M059J (cell line): ENCODE data around the gene SCUBE2. TPM values are rescaled to one million over a fixed set of nuclear protein-coding genes. Genes with fewer than 3 reads are reported as not detected.
"Not testable (repeated sequence)": the region's sequence is repeated elsewhere in the genome, so short reads cannot be mapped to it uniquely, and the experiment has no call there.

Experiments used
- DNase-seq: peaks from one replicate; pipeline ENCODE4 v3.0.0-alpha.2; 2012; ENCODE audit warnings: low read depth
- total RNA-seq: library from RNA; depleted of rRNA; stranded (reverse); fragments of >200 nt; shearing (Covaris generic); gene quantifications from 2 replicates; pipeline ENCODE4 v1.2.3, GENCODE V29; 2014

Gene SCUBE2
- total RNA-seq, 1 experiment from 2014 or later, result 0.37 TPM

DNA sequence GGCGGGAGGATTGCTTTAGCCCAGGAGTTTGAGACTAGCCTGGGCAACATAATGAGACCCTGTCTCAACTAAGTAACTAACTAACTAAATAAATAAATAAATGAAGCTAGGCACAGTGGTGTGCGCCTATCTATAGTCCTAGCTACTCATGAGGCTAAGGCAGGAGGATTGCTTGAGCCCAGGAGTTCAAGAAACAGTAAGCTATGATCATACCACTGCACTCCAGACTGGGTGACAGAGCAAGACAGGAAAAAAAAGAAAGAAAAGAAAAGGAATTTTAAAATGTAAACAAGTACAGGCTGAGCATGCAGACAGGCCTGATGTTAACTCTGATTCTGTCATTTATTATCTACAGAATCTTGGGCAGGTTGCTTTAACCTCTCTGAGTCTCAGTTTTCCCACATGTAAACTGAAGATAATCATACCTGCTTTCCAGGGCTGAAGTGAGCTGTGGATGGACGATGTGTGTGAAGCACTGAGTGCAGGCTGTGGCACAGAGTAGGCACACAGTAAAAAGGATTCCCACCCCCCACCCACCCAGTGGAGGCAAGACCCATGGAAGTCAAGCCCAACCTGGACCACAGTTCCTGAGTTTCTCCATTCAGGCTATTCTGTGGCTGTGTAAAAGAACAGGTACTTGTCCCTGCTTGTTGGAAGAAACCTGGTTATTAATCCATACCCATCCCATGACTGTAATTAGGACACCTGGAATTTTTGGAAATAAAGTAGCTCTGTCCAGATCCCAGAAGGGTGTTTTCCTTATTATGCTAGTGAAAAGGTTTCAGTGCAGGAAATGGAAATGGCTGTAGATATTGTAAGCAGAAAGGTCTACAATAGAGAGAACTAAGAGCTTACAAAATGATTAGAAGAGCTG is 18.7 kb upstream of the SCUBE2 start:
- DNase-seq, result no peak

DNA sequence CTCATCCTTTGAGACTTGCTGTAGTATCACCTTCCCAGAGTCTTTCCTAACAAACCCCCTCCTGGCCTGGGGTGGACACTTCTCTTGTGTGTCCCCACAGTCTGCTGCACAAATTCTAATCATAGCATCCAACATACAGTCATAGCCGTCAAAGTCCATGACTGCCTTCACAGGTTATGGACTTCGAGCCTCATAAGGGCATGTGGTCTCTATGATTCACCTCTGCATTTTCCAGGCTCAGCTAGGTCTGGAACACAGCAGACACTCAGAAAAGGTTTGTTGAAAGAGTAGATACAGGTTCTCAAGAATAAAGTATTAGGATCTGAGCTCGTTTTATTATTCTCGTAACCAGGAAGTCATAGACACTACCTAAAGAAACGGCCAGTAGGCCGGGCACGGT is 13.2 kb upstream of the SCUBE2 start:
- no peak for DNase-seq

DNA sequence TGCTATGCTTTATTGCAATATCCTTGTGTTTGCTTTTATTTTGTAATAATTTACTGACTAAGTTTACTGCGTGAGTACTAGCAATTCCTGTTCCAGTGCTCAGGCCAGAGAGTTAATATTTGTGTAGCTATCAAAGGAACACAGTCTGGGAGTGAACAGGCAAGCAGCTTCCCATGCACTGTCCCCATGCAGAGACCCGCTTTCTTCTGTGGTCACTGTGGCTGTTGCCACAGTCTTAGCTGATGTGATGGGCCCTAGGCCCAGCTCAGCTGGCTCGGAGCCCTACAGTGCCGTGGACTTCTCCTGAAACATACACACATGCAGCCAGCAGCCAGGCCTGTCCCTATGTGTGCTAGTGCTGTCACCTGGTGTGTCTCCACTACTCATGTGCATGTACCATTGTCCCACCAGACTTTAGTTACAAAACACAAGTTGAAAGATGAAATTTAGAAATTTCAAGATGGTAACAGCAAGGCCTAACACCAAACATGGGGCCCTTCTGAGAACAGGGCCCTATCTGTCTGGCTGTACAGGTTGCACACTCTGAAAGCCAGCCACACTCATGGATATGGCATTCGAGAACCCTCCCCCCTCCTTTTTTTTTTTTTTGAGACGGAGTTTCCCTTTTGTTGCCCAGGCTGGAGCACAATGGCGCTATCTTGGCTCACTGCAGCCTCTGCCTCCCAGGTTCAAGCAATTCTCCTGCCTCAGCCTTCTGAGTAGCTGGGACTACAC is 12.3 kb upstream of the SCUBE2 start:
- DNase-seq, result no peak

DNA sequence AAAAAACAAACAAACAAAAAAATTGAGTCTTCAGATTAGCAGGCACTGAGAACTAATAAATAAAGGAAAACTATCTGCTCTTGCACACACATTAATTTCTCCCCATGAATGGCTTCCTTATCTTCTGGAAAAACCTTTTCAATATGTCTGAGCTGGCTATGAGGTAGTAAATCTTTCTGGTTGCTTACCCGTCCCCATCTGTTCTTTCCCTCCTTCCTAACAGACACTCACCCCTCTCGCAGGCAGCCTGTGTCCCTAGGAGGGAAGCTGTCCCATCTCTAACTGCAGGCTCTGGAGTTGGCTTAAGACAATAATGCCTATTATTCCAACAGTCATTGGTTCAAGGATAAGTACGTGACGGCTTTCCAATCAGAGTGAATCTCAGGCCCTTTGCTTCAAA is 8.2 kb upstream of the SCUBE2 start:
- DNase-seq, result no peak

DNA sequence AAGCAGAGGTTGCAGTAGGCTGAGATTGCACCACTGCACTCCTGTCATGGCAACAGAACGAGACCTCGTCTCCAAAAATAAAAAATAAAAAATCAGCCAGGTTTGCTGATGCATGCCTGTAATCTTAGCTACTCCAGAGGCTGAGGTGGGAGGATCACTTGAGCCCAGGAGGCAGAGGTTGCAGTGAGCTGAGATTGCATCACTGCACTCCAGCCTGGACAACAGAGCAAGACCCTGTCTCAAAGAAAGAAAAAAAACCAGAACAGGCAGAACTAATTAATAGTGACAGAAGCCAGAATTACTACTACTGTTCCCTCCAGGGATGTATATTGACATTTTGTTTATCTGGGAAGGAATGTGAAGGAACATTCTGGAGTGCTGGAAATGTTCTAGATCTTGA is 7.1 kb upstream of the SCUBE2 start:
- not testable (repeated sequence) for DNase-seq

DNA sequence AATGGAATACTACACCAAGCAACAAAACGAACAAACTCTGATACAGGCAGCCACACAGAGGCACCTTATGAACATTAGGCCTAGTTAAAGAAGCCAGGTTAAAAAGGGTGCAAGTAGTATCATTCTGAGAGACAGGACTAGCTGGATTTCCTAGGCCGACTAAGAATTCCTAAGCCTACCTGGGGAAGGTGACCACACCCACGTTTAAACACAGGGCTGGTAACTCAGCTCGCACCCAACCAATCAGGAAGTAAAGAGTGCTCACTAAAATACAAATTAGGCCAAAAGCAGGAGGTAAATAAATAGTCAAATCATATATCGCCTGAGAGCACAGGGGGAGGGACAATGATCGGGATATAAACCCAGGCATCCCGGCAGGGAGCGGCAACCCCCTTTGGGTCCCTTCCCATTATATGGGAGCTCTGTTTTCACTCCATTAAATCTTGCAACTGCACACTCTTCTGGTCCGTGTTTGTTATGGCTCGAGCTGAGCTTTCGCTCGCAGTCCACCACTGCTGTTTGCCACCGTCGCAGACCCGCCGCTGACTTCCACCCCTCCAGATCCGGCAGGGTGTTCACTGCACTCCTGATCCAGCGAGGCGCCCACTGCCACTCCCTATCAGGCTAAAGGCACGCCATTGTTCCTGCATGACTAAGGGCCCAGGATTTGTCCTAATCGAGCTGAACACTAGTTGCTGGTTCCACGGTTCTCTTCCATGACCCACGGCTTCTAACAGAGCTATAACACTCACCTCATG is 6.0 kb upstream of the SCUBE2 start:
- not testable (repeated sequence) for DNase-seq

DNA sequence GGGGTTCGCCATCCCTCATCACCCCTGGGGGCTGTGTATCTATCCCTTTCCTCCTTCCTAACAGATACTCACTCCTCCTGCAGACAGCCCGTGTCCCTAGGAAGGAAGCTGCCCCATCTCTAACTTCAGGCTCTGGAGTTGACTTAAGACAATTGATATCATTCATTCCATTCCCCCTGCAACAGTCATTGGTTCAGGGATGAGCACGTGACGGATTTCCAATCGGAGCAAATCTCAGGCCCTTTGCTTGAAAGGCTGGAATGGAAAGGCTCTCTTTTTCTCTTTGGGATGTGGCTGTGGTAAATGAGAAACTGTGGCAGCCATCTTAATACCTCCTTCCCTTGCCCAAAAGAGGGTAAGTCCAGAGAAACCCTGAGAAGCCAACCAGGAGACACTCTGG is 5.0 kb upstream of the SCUBE2 start:
- DNase-seq, result no peak

DNA sequence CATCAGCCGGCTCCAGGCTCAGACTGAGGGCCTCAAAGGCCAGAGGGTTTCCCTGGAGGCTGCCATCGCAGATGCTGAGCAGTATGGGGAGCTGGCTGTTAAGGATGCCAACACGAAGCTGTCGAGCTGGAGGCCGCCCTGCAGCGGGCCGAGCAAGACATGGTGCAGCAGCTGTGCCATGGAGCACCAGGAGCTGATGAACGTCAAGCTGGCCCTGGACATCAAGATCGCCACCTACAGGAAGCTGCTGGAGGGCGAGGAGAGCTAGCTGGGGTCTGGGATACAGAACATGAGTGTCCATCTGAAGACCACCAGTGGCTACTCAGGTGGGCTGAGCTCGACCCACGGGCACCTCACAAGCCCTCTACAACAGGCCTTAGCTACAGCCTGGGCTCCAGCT is 4.0 kb upstream of the SCUBE2 start:
- DNase-seq, result no peak

DNA sequence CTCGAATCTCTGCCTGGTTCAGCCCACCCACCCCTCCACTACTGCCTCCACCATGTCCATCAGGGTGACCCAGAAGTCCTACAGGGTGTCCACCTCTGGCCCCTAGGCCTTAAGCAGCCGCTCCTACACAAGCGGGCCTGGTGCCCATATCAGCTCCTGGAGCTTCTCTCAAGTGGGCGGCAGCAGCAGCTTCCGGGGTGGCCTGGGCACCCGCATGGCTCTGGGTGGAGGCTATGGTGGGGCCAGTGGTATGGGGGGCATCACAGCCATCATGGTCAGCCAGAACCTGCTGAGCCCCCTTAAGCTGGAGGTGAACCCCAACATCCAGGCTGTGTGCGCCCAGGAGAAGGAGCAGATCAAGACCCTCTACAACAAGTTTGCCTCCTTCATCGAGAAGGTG is 3.0 kb upstream of the SCUBE2 start:
- DNase-seq, result no peak

DNA sequence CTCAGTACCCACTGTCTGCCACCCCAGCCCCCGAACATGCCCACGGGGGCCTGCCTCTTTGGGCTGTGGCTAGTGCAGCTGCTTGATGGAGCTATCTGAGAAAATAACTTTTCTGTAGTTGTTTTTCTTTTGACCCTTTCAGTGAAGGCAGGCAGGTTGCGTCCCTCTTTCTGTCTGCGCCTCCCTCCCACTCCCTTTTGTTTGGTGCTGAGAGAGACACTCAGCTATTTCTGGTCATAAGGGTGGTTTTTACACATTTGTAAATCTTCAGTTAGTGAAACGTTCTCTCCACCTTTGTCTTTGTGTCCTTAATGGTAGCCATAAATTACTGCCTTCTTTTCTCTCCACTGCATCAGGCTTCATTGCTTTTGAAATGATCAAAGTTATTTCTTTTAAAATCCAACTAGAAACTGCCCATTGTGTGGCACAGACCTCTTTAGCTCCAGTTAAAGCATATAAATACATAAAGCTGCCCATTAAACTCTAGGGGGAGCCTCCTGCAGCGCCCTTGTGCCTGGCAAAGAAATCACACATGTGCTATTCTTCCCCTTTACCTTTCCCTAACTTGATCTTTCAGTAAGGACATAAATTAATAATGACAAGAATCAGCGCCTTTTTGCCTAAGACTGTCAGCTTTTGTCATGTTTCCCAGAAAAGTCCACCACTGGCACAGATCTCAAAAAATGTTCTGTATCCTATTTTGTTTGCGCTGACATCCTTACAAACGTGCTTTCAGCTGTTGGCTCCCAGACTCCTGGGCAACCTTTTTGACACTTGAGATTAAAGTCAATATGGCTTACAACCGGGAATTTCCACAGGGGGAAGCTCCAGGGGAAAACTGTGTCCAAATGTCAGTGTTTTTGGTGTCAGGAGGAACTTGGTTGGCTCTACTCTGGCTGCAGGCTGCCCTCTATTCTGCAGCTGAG is 1.7 kb upstream of the SCUBE2 start:
- peak; percentile 25 for DNase-seq

DNA sequence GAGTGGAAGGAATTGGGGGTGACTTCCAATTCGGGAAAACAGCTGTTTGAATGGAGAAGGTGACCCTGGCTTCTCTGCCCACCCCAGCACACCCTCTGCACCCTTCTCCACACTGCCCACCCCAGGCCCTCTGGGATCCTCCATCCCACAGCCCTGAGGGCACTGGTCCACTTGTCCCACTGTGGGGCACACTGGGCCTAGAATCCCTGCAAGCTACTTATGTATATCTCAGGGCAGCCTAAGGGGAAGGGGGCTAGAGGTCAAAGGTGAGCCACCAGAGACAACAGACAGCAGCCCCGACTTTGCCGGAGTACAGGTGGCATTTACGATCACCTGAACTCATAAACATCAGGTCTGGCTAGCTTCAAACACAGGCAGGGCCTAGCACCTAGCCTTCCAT is 673 bp upstream of the SCUBE2 start:
- DNase-seq, result no peak

DNA sequence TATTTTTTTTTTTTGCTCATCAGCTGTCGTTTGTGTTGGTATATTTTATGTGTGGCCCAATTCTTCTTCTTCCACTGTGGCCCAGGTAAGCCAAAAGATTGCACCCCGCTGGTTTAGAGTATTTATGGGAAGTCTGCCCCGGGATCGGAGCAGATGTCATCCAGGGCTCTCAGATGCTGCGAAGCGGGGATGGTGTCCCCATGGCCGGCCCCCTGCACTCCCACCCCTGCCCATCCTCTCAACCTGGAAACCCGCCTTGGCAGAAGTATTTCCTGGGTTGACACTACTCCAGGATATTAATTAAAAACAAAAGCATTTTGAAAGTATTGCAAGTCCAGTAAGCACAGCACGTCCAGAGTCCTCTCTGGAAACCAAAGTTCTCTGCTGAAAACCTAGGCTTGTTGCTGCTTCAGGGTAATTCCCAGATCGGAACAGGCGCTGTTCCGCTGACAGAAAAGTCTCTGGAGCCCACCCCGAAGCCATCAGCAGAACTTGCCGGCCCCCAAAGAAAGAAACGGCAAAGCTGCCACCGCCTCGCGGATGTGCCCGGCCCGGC is 833 bp downstream of the SCUBE2 start:
- no peak for DNase-seq

DNA sequence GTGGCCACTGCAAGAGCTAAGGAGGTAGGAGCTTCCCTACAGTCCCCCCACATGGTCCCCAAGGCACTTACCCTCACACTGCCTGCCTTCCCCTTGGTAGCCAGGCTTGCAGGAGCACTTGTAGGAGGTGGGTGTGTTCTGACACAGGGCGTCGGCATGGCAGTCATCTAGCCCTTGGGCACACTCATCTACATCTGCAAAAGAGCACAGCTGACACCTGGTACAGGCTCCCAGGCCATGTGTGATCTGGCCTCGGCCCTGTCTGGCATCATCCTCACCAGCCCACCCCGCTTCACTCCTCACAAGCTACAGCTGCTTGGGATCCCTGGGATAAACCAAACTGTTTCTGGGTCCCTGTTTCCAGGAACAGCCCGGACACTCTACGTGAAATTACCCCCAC is 1.8 kb downstream of the SCUBE2 start:
- DNase-seq, result no peak

DNA sequence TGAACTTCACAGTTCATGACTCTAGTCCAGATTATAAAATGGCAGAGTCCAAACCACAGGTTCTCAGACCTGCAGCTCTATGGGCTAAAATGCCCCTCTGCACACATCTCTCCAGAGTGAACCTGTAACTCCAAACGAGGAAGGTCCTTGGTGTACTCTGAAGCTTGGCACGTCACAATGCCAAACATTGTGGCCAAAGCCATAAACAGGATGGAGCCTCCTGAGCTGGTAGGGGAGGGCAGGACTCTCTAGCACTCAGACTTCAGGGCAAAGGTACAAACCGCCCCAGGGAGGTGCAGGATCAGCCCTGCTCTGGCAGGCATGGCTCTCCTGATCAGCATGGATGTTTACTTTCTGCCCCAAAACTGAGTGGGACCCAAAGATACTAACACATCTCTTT is 2.3 kb downstream of the SCUBE2 start:
- DNase-seq, result no peak

DNA sequence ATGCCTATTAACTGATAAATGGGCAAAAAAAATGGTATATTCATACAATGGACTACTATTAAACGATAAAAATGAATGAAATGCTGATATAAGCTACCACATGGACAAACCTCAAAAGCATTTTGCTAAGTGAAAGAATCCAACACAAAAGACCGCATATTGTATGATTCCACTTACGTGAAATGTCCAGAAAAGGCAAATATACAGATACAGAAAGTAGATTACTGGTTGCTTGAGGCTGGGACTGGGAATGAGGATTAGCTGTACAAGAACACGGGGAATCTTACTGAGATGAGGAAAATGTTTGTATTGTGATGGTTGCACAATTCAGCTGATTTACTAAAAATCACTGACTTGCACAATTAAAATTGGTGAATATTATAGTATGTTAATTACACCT is 8.8 kb downstream of the SCUBE2 start:
- DNase-seq, result no peak

DNA sequence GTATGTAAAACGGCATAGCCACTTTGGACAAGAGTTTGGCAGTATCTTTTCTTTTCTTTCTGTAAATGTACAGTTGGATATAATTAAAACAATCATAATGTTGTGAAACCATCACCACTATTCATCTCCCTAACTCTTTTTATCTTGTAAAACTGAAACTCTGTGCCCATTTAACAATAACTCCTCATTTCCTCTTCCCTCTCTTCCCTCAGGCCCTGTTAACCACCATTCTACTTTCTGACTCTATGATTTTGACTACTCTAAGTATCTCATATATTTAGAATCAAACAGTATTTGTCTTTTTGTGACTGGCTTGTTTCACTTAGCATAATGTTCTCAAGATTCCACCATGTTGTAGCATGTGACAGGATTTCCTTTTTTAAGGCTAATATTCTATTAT is 10.2 kb downstream of the SCUBE2 start:
- no peak for DNase-seq

DNA sequence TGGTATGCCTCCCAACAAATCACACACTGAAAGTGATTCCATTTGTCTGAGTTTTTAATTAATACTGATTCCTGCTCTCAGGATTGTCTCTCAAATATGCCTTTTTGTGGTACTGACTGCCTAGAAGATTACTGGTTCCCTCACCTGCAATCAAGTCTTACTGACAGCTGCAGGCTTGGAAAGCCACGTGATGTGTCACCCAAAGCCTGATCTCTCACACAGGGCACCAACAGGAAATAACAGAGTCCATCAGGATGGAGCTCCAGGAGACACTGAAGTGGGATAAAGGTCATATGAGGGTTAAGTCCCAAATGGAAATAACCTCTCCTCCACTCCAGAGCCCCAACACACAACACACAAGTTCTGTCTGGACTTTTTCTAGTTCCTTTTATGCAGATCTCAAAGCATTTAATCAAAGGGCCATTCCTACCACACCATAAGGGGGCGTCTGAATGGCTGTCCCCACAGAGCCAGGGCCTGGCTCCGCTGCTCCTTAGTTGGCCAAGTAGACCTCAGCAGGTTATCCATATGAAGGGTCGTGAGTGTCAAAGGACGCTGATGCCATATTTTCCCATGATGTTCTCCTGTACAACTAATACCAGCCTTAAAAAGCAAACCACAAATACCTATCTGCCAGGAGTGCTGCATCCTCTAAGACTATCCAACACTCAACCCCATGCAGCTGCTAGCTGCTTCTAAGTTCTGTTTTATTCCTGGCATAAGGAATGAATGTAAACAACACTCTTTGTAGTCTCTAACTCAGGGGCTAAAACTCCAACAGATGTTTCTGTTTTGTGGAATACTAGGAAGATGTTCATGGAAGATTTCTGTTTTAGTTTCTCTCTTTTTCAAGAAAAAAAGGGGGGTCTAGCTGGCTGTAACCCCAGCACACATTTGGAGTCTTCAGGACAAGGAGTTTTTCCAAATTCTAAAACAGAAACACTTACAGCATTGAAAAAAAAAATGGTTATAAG is 13.0 kb downstream of the SCUBE2 start:
- no peak for DNase-seq

DNA sequence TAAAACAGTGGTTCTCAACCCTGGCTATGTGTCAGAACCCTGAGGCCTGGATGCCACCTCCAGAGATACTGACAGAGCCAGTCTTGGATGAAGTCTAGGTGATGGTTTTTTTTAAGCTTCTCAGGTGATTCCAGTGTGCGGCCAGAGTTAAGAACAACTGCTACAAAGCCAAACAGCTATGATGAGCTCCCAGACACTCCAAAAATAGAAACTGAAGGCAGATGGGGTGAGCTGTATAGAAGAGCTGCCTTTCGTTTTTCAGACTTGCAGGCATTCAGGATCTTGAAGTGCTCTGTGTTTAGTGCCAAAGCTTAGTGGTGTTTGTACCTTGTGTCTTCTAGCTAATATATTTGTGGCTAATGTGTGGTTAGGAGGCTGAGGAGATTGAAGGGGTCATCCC is 14.2 kb downstream of the SCUBE2 start:
- no peak for DNase-seq

DNA sequence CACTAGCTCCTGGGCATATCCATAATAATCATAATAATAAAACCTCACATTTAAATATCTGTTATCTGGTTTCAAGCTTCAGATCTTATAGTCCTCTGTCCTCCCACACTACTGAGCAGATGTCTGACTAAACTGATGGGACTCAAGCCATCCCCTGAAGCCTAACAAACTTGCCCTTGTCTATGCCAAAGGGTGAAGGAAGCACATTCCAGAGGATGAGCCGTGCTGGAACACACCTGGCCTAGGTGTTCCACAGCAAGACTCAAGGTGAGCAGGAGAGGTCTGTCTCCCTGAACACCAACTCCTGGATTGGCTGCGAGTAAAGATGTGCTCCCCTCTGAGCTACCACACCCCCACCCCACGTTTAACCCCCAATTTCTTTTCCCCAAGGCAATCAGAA is 14.7 kb downstream of the SCUBE2 start:
- no peak for DNase-seq

DNA sequence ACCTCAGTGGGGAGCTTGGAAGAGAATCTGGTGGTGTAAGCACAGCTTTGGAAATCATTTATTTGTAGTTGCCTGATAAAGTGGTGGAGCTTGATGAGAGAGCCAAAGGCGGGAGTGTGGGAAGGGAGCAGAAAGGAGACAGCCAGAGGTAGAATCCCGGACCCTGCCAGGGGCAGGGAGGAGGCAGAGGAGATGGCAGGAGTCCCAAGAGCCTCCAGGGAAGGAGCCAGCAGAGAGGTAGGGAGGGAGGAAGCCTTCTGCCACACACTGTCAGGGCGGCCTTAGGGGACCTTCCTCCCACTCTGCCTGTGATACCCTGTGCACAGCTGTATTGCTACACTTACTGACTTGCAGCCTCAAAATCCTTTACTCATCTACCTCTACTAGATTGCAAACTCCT is 15.4 kb downstream of the SCUBE2 start:
- no peak for DNase-seq
